LoVo (cell line): ENCODE measurements around the gene SLC9A7.

Source experiments
- DNase-seq: peaks from one replicate; pipeline ENCODE4 v3.0.0-alpha.2; 2016; ENCODE audit warnings: low spot score

SLC9A7 gene

DNA sequence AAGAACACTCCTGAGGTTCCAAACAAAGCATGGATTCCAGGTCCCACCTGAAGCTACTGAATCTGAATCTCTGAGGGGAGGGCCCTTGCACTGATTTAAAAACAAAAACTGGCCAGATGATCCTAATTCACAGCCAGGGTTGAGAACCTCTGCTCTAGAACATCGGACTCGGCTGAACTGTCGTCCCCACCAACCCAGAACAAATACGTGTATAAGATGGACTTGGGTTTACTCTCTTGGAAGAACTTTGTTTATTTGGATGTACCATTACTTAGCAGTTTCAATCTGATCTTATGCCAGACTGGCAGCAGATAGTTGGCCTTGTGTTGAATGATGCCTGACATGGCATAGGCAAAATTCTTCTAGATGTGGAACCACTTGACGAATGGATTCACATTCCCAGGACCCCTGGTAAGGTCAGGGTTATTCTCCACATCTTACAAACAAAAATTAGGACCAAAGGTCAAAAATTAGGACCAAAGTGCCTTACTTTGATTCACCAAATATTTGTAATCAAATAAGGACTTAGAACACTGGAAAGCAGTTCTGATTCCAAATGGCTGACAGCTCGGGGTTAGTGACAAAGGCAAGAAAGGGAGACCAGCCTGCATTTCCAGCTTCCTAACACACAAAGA lies 156.3 kb downstream of the SLC9A7 start:
- DNase-seq = no peak

DNA sequence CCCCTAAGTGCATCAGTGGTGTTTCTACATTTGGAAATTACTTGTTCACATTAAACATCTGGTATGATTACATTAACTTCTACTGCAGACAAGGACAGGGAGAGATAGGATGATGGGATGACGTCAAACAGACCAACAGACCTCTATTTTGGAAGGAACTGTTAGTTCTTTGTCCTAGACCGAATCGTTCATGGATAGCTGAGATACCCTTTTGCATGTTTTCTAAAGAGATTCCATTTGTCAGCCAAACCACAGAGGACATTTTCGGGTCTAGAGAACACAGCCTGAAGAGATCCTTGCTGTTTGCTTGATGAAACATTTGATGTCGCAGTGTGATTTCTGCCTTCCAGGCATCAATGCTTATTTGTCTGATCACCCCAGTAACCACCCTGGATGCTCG lies 157.6 kb downstream of the SLC9A7 start:
- DNase-seq = no peak

DNA sequence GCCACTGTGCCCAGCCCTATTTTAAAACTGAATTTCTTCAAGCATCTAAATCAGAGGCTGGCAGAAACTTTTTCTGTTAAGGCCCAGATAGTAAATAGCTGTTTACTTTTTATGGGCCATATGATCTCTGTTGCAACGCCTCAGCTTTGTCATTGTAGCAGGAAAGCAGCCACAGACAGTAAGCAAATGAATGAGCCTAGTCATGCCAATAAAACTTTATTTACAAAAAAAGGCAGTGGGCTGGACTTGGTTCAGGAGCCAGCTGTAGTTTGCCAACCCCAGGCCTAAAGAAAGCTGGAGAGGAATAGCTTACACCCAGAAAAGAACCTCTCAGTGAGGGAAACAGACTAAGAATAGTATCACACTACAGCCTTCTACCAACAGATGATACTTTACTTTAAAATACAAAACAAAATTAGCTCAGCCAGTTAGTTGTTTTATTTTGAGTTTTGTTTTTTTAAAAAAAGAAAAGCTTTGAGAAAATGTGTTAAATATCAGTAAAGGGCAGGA lies 159.8 kb downstream of the SLC9A7 start:
- no peak for DNase-seq

DNA sequence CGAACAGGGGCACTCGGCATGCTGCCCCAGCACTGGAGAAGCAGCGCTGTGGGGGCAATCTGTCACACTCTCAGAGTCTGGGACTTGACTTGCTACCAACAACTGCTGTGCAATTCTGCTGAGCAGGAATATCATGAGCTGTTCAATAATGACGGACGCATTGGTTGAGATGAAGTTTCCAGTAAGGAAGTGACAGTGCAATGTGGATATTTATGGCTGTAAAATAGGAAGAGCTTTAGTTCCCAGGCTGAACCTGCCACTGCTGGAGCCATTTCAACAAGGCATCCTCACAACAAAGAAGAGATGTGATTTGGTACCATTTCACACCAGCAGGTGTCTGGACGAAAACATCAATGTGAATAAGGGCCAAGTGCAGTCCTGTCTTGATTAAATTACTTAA lies 161.1 kb downstream of the SLC9A7 start:
- DNase-seq = no peak

DNA sequence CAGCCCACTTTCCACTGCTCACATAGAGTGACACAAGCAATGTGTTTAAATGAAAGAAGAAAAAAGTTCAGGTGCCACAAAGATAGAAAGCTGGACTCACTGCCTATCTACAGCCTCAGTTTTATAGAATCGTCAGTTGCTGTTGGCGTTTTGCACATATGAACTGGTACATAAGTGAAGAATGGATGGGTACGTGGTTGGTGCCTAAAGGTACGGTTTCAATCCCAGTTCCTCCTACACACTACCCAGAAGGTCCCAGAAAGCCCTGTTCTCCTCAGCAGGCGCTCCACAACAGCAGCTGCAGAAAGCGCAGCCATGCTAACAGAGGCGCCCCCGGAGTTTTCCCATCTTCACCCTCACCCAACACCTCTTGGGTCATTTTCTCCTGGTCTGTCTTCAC lies 161.7 kb downstream of the SLC9A7 start:
- no peak for DNase-seq

DNA sequence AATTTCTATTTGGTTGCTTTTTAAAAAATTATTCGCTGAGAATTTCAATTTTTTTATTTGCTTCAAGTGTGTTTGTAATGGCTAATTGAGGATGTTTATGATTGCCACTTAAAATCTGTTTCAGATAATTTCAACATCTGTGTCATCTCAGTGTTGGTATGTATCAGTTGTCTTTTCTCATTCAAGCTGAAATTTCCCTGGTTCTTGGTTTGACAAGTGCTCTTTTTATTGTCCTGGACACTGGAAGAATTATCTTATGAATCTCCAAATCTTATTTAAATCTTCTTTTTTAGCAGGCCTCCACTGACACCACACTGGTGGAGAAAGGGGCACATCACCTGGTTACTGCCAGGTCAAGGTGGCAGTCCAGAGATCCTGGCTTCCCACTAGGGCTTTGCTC lies 163.8 kb downstream of the SLC9A7 start:
- no peak for DNase-seq

DNA sequence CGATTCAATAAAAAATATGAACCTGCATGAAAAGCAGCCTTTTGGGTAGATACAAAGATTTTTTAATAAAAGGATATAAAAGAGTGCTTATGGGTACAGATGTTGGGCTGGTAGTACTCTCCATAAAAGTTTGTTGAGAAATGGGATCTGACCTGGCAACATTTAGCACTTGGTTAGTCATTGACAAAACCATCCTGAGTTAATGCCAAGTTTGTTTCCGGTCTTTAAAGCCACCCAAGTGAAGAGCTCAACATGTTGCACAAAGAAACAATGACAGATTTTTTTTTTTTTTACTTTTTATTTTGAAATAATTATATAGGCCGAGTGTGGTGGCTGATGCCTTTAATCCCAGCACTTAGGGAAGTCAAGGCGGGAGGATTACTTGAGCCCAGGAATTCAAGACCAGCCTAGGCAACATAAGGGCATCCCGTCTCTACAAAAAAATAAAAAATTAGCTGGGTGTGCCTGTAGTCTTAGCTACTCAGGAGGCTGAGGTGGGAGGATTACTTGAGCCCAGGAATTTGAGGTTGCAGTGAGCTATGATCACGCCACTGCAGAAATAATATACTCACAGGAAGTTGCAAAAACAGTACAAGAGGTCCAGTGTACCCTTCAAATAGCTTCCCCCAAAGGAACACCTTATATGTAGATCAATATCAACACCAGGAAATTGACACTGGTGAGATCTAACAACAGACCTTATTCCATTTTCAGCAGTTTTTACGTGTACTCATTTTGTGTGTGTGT lies 168.8 kb downstream of the SLC9A7 start:
- DNase-seq = no peak

DNA sequence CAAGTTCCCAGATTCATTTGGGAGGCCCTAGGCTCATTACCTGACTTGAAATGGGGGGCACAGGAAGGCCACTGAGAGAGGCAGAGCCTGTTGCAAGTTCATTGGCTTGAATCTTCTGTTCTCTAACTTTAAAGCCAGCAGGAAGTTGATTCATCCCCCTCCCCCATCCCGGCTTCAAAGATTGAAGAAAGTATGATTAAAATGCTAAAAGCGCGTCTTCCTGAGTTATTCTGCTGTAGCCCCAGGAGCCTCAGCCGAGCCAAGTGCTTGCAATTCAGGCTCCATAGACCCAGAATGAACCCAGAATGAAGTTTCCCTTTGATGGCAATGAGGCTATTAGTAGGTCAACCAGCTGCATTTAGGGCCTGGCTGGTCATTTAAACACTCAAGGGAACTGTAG lies 170.7 kb downstream of the SLC9A7 start:
- no peak for DNase-seq

DNA sequence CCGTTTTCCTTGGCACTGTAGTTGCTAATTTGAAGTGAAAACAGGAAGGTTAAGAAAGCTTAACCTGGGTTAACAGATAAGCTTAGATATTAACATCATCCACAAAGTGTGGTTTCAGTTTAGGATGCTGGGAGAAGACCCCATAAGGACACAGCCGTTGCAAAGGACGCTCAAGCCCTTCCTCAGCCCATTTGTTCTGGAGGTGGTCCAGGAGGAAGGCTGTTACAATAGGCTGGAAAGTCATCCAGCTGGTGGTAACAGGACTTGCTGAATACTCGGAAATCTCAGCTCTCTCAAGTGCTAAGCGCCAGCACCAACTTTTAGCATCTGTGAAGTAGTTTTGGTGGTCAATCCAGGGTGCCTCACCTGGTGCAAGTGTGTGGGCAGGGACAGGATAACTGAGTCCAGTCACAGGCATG lies 171.2 kb downstream of the SLC9A7 start:
- no peak for DNase-seq

DNA sequence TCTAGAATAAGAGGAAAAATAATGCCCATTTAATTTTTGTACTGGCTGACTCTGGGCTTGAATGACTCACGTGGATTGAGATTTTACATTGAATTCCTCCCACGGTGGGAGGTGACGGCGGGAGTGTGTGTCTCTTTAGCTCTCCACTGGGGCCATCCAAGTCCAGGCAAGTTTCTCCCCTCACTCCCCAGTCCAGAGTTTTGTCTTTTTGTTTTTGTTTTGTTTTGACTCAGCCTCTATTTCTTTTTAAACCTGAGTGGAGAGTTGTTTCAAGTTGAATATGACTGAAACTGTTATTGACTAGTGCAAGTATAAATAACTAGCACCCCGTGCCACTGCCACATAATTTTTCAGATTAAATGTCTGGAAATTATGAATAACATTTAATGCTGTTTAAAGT lies 171.8 kb downstream of the SLC9A7 start:
- no peak for DNase-seq

DNA sequence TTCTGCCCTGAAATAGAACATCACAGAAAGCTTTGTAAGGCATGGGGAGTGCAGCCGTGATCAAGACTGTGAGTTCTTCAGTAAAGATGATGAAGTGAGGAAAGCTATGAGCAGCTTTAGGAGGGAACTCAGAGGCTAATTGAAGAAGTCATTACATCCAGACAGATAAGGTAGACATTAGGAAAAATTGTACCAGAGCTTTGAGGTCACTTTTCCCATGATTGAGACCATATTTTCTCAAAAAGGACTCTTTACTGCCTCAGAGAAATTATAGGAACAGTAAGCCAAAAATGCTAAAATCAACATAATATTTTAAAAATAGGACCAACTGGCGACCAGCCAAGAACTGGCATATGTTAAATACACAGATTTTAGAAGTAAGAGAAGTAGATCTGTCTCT lies 174.2 kb downstream of the SLC9A7 start:
- DNase-seq = no peak

DNA sequence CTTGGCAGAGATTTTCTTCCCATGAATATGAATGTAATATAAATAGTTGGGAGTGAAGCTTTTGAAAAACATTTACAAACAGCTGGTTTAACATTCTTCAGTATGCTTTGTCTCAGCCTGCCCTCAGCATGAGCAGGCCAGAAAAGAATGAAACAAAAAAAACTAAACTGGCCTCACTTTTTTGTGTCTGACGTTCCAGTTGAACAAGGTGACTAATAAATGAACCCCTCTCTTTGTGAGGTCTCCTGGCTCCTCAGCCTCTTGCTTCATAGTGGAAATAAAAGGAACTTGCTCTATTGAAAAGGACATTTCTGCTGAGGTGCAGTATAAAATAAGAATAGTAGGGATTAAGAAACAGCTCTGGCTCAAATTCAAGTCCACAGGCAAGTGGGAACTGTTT lies 176.0 kb downstream of the SLC9A7 start:
- no peak for DNase-seq

DNA sequence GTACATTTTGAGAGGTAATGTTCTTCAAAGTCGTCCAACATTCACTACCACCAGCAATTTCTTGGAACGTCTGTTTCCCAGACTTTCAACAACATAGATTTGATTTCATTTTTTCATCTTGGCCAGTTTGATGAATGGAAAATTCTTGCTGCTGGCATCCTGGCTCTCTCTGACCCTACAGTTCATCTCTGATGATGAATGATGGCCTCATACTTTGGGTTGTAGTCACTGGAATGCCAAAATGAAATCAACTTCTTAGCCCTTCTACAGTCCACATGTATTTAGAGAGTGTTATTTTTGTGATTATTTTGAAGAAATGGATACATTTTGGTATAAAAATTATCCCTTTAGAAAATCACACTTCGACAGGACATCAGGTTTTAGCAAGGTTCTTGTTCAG lies 176.6 kb downstream of the SLC9A7 start:
- DNase-seq = no peak

DNA sequence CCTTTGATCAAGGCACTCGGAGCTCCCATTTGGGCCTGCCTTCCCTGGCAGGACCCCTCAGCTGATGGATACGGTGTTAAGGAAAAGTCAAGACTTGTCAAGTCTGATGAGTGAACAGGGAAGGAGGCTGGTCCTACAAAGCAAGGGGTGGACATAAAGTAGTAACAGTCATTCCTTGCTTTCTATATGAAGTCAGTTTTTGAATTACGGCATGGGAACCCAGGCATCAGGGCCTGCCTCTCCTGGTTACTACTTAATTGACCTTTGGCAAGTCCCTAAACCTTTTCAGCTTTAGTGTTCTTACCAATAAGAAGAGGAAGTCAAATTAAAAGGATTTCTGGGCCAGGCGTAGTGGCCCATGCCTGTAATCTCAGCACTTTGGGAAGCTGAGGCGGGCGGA lies 178.3 kb downstream of the SLC9A7 start:
- DNase-seq = no peak

DNA sequence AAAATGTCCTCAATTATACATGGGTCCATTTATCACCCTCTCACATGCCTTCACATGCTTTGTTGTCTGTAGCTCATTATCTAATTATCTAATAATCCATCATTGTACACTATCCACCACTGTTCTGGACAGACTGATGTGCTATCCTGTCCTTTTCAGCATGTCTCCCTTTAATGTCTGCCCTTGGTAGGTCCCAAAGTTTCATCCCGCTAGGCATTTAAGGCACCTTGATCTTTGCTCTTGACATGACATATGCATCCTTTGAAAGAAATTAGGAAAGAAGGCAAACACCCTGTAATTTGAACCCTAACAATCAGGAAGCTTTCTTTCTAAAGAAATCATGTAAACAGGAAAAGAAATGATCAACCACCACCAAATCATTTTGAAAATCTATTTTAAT lies 179.7 kb downstream of the SLC9A7 start:
- DNase-seq = no peak

DNA sequence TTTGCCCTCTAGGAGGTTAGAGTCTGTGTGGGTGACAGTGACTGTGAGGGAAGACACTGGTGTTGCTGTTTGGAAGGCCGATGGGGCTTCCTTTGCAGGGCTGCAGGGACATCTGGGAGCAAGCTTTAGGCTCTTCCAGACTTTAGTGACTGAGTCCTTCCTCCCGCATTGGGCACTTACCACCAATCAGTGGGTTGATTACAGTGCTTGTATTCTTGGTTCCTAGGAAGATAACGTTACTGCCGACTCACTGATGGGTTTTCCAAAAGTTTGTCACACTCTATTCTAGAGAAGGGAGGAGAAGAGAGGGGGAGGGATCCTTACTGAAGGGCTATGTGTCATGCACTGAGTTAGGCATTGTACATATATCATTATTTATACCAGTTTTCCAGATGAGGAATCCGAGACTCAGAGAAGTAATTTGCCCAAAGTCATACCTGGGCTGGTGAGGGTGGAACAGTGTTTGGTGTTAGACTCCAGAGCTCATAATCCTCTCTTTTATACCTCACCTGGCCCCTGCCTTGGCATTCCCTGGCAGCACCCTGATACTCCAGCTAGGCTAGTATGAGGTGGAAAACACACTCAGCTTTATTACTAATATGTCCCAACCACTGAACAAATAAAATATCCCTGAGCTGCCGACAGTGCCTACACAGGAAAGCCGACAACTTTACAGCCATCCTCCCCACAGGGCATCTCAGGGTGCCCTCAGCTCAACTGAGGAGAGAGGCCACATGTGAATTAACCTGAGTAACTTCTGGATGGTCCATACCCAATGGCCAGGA lies 181.5 kb downstream of the SLC9A7 start:
- no peak for DNase-seq

DNA sequence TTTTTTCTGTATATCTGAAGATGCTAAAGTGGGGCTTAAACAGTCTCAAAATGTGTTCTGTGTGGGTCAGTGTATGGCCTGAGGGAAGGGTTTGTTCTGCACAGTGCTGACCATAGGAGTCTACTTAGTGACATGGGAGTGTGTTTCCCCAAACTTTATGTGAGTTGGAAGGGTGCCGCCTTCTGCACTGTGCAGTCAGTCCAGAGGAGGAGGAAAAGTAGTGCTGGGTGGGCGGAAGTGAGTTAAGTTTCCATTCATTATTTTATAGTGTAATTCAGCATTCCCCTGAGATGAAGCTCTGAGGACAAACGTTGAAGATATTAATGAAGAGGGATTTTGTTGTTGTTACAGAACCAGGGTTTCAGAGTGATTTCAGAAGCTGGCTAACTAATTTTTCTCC lies 182.5 kb downstream of the SLC9A7 start:
- DNase-seq = no peak

DNA sequence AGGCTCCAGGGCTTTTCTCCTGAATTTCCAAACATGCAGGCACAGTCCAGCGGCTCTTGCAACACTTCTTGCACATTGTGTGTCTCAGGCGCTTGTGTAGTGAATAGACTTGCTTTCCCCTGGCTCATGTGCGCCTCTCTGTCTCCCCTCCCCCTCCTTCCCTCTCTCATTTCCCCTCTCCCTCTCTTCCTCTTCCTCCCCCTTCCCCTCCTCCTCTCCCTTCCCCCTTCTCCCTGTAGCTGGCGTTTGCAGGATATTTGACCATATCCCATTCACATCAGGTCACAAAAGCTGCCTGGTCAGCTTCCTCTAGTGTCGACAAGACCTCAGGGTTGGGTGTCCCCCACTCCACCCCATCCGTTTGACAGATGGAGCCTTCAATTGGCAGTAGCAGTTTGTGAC lies 182.9 kb downstream of the SLC9A7 start:
- DNase-seq = no peak

DNA sequence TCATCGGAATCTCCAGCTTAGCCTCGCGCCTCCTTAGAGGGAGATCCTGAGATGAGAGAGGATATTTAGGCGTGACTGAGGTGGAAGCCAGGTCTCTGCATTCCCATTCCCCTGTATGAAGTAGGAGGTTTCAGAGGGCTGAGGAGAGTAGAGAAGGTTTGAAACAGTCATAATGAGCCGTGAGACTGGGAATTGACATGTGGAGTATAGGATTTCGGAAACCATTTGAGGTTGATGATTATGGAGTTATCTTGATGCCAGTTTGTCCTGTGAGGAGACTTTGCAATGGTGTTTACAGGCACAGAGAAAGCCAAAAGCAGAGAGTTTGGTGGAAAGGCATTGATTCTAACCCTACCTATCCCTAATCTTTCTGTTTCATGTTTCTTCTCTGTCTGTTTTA lies 183.3 kb downstream of the SLC9A7 start:
- no peak for DNase-seq

DNA sequence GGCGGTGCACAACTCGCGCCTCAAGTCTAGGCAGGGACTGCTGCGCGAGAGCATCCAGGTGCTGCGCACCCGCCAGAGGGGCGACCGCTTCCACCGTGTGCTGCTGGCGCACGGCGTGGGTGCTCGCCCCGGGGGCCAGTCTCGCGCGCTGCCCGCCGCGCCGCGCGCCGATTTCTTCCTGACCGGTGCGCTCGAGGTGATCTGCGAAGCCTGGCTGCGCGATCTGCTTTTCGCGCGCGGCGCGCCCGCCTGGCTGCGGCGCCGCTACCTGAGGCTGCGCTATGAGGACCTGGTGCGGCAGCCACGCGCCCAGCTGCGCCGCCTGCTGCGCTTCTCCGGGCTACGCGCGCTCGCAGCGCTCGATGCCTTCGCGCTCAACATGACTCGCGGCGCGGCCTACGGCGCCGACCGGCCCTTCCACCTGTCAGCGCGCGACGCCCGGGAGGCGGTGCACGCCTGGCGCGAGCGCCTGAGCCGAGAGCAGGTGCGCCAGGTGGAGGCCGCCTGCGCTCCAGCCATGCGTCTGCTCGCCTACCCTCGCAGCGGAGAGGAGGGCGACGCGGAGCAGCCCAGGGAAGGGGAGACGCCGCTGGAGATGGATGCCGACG lies 184.0 kb downstream of the SLC9A7 start:
- no peak for DNase-seq

DNA sequence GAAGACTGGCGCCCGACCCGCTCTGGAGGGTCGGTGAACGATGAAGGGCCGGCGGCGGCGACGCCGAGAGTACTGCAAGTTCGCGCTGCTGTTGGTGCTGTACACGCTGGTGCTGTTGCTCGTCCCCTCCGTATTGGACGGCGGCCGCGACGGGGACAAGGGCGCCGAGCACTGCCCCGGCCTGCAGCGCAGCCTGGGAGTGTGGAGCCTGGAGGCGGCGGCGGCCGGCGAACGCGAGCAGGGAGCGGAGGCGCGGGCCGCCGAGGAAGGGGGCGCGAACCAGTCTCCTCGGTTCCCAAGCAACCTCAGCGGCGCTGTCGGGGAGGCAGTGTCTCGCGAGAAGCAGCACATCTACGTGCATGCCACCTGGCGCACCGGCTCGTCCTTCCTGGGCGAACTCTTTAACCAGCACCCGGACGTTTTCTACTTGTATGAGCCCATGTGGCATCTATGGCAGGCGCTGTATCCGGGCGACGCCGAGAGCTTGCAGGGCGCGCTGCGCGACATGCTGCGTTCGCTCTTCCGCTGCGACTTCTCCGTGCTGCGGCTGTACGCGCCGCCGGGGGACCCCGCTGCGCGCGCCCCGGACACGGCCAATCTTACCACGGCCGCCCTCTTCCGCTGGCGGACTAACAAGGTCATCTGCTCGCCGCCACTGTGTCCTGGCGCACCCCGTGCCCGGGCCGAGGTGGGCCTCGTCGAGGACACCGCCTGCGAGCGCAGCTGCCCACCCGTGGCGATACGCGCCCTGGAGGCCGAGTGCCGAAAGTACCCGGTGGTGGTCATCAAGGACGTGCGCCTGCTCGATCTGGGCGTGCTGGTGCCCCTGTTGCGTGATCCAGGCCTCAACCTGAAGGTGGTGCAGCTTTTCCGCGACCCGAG lies 184.8 kb downstream of the SLC9A7 start:
- DNase-seq = peak; percentile 46
